Prostate gland (tissue), 2 donors: ENCODE results near the gene CARD8. TPM values are rescaled to one million over a fixed set of nuclear protein-coding genes. Genes with fewer than 3 reads are reported as not detected.

ENCODE experiments used
- DNase-seq: peaks from one replicate; pipeline ENCODE4 v3.0.0-alpha.2; 2019; ENCODE audit warnings: low spot score
- H3K27ac ChIP-seq, 2 donors: fragments of 200-600 bp; sonication (generic); 2 replicates each; pipeline ENCODE4 v1.5.1; 2017 to 2019
- H3K27me3 ChIP-seq: fragments of 200-600 bp; sonication (generic); replicated peaks from 2 replicates; pipeline ENCODE4 v1.5.1; 2019; ENCODE audit not compliant: insufficient read depth
- H3K36me3 ChIP-seq, 2 donors: fragments of 200-600 bp; sonication (generic); 1 replicate in 1 of 2; 2 replicates in 1 of 2; pipeline versions ENCODE4 v1.5.1 to v1.8.1; 2017 to 2019
- H3K4me1 ChIP-seq: fragments of 200-600 bp; sonication (generic); replicated peaks from 2 replicates; pipeline ENCODE4 v1.5.1; 2019
- H3K4me3 ChIP-seq, 2 donors: fragments of 200-600 bp; sonication (generic); 2 replicates each; pipeline ENCODE4 v1.5.1; 2017 to 2019
- H3K9me3 ChIP-seq: fragments of 200-600 bp; sonication (generic); 2 replicates; pipeline ENCODE4 v1.5.1; 2017
- CTCF ChIP-seq, 4 experiments: fragments of 200-600 bp in 2 of 4; fragments of 450-650 bp in 2 of 4; sonication (generic) in 2 of 4; IDR thresholded peaks; 1 replicate in 3 of 4; 2 replicates in 1 of 4; pipeline ENCODE4 v1.5.1; 2016 to 2019; ENCODE audit warnings: antibody characterized with exemption in 4 of 4, mild to moderate bottlenecking in 2 of 4, moderate library complexity in 2 of 4
- POLR2A ChIP-seq: fragments of 450-650 bp; IDR thresholded peaks from one replicate; pipeline ENCODE4 v1.6.1; 2016; ENCODE audit warnings: antibody characterized with exemption, mild to moderate bottlenecking
- POLR2AphosphoS5 ChIP-seq: sonication (generic); formaldehyde crosslinking; IDR thresholded peaks from one replicate; pipeline ENCODE4 v1.6.1; 2017; ENCODE audit warnings: antibody characterized with exemption
- WGBS: methylation state at CpG from one replicate; pipeline ENCODE4 v1.1.5; 2018; 5-methylcytosine and 5-hydroxymethylcytosine counted together
- intact Hi-C: fragments of 100-400 bp; cut with DNase I; formaldehyde crosslinking; loops from one replicate; pipeline ENCODE4 v1.14.2; 2022
- total RNA-seq, 2 donors: library from RNA; depleted of rRNA; stranded (reverse); fragments of >200 nt; gene quantifications; one replicate each; pipeline ENCODE4 v1.1.0, GENCODE V29; 2016

Gene CARD8
- total RNA-seq, 2 donors from 2014 or later: 12.6 to 49.0 TPM

DNA sequence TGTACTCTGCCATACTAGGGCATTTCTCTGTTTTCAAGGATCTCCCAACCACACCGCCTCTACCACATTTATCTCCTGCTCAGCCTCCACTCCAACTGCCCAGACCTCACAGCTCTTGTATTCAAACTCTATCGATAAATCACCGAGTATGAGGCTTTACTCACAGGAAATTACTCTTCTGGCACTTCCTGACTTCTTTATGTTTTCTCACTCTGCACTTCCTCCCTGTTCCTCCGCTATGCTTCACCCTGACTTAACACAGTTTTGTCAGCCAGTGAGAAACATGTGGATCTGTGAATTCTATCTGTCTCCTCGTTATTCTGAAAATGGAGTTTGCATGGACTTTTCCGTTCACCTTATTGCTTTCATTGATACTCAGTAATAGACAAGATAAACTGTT is 2.6 kb upstream of the CARD8 start:
- WGBS: 75% methylated on average over 6 of the region's 6 CpGs
- Histone ChIP-seq H3K27me3 (no peaks in the 10 kb centered on the region), H3K27ac (no peak overlapping the region), H3K4me3 (no peak overlapping the region), H3K36me3 (no peaks in the 10 kb centered on the region), H3K4me1 (peaks cover 6% of the 10 kb centered on the region), H3K9me3 (no peaks in the 10 kb centered on the region)
- intact Hi-C loops: loop anchor here (10.0 kb wide), 1 partner anchor 154 kb away; no protein-coding TSS in a partner anchor
- DNase-seq: no peak
- TF ChIP-seq POLR2AphosphoS5 (no peak), CTCF (IDR thresholded peaks at IDR 0.05) (no peak), POLR2A (no peak)

- Histone ChIP-seq H3K27me3 (no peaks in the 10 kb centered on the region), H3K9me3 (no peaks in the 10 kb centered on the region), H3K4me3 (peak overlapping the region in 1 of 2 donors; percentile 61), H3K27ac (no peak overlapping the region), H3K4me1 (peaks cover 6% of the 10 kb centered on the region), H3K36me3 (no peaks in the 10 kb centered on the region)
- TF ChIP-seq POLR2AphosphoS5 (no peak), POLR2A (no peak), CTCF (IDR thresholded peaks at IDR 0.05) (no peak)
- 91% methylated on average over 4 of the region's 4 CpGs for WGBS
- no peak for DNase-seq
- intact Hi-C loops: loop anchor here (10.0 kb wide), 1 partner anchor 150 kb away; no protein-coding TSS in a partner anchor
Observed at GRCh38 chr19:48254529-48254970, 1.2 kb downstream of the CARD8 start.

- no peaks in the 10 kb centered on the region for H3K27me3 ChIP-seq
- no peaks in the 10 kb centered on the region for H3K36me3 ChIP-seq
- peaks cover 6% of the 10 kb centered on the region for H3K4me1 ChIP-seq
- no peak overlapping the region for H3K27ac ChIP-seq
- no peaks in the 10 kb centered on the region for H3K9me3 ChIP-seq
- H3K4me3 ChIP-seq: no peak overlapping the region
- TF ChIP-seq POLR2A (no peak), POLR2AphosphoS5 (no peak), CTCF (IDR thresholded peaks at IDR 0.05) (no peak)
- intact Hi-C loops: loop anchor here (10.0 kb wide), 1 partner anchor 149 kb away; no protein-coding TSS in a partner anchor
- DNase-seq: no peak
Observed at GRCh38 chr19:48253999-48254398, 1.7 kb downstream of the CARD8 start.

DNA sequence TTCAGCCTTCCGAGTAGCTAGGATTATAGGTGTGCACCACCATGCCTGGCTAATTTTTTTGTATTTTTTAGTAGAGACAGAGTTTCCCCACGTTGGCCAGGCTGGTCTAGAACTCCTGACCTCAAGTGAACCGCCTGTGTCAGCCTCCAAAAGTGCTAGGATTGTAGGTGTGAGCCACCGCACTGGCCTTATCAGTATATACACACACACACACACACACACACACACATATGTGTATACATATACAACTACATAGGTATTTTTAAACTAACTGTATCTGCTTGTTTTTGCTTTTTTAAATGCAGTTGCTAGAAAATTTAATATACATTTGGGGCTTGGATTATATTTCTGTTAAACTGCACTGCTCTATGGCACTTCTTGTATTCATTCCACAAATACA is 3.1 kb downstream of the CARD8 start:
- peaks cover 6% of the 10 kb centered on the region for H3K4me1 ChIP-seq
- no peak for TF ChIP-seq CTCF (IDR thresholded peaks at IDR 0.05)
- no peak for TF ChIP-seq POLR2A
- no peak for TF ChIP-seq POLR2AphosphoS5
- intact Hi-C loops: loop anchor here (10.0 kb wide), 1 partner anchor 148 kb away; no protein-coding TSS in a partner anchor

DNA sequence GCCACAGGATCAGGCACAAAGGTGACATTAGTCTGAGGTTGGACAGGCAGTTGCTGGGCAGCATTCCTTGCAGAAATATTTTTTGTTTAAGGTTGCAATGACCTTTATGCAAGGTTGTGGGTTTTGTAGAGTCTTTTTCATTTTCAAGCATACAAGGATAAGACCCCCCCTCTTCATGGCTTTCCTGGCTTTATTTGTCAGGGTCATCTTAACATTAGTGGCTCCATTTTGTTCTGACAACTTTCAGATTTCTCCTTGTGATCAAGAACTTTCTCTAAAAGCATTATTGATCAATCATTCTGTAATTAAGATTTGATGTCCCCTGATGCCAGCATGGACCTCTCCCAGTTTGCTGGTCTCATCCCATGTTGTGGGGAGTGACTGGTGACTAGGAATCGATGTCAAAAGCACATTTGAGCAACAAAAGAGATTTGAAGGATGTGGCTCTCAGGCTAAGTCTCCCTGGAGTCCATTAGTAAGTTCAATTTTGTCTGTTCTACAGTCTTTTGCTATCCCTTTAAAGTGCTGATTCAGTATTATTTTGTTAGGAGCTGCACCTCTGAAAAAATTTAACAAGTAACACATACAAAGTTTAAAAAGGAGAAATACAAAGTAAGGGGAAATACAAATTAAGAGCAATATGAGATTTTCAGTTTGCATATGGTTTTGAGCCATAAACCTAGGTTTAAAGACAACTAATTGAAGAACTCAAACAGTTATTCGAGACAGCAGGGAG is 5.3 kb downstream of the CARD8 start:
- Histone ChIP-seq H3K27me3 (no peaks in the 10 kb centered on the region), H3K36me3 (no peaks in the 10 kb centered on the region), H3K4me1 (peaks cover 6% of the 10 kb centered on the region), H3K4me3 (no peak overlapping the region), H3K9me3 (no peaks in the 10 kb centered on the region), H3K27ac (no peak overlapping the region)
- 84% methylated on average over 2 of the region's 2 CpGs for WGBS
- no peak for TF ChIP-seq POLR2A
- TF ChIP-seq CTCF (IDR thresholded peaks at IDR 0.05): no peak
- TF ChIP-seq POLR2AphosphoS5: no peak
- DNase-seq: no peak
- intact Hi-C loops: loop anchor here (10.0 kb wide), 1 partner anchor 146 kb away; no protein-coding TSS in a partner anchor

More for the DNA sequence above, 3.1 kb downstream of the CARD8 start:
- H3K36me3 ChIP-seq: no peaks in the 10 kb centered on the region
- H3K27me3 ChIP-seq: no peaks in the 10 kb centered on the region
- no peak overlapping the region for H3K27ac ChIP-seq
- DNase-seq: no peak
- no peak overlapping the region for H3K4me3 ChIP-seq
- no peaks in the 10 kb centered on the region for H3K9me3 ChIP-seq
- 84% methylated on average over 4 of the region's 4 CpGs for WGBS
